GM04503 (cell line): ENCODE data around the gene NMNAT2.

Experiments used
- DNase-seq: peaks from one replicate; pipeline ENCODE4 v3.0.0-alpha.2; 2012; ENCODE audit warnings: low read depth

The NMNAT2 gene

DNA sequence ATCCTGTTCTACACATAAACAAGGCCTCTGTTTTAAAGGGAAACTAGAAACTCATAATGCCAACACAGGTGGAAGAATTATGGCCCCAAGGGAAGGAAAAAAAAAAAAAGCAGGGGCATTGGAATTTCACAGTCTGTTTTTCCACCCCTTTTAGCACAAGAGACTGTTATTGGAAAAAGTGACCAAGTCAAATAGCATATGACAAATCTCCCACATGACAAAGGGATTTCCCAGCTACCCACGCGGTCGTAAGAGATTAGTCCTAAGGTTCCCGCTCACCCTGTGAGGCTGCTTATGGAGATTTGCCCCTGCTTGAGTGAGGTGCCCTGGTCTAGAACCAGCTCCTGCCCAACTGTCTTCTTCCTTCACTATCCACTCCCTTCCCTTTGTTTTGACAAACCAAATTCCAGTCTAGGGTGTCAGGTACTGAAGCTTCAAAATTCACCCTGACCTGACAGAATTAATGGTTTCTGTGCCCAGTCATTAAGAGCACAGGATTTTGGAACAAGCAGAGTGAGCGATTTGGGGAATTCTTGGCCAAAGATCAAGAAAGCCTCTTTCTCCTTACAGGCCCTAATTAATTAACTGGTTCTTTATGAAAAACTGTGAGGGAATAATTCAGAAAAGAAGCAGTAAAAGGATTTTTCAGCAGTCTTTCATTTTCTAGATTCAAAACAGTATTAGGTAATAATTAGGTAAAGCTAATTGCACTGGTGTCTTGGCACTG is 107.3 kb downstream of the NMNAT2 start:
- no peak for DNase-seq

DNA sequence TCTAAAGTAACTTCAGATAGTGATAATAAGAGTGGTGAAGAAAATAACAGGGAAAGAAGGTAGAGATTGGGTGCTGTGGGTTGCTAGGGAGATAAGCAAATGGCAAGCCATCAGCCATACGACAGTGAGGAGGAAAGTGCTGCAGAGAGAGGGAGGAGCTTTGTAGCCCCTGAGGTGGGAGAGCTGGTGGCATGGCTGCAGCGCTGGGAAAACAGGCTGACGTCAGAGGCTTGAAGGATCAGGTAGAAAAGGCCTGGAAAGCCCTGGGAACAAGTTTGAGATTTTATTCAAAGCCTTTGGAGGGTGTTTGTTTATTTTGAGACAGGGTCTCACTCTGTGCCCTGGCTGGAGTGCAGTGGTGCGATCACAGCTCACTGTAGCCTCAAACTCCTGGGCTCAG is 109.5 kb downstream of the NMNAT2 start:
- no peak for DNase-seq

DNA sequence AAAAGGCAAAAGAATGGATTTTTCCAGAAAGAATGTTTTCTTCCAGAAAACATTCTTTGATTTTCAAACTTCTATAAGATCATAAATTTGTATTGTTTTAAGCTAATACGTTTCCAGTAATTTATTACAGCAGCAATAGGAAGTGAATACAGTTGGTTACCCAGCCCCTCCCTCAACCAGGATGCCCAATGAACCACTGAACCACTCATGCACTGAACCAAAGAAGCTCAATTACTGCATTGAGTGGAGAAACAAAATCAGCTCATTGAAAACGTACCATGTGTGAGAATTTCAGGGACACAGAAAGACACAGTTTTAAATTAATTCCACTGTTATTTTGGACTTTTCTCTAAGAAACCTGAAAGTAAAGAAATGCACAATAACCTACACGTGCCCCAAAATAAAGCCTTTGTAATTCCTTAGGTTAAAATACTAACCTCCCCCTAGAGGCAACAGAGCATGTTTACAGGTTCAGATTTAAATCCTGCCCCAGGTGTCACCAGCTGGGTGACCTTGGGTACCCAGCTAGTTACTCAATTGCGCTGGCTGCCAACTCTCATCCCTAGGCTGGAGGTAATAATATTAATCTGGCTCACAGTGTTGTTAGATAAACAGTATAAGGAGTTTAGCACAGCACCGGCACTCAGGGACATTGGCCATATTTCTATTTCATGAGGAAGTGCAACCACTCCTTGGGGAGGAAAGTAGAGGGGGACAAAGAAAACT is 111.7 kb downstream of the NMNAT2 start:
- DNase-seq: no peak

DNA sequence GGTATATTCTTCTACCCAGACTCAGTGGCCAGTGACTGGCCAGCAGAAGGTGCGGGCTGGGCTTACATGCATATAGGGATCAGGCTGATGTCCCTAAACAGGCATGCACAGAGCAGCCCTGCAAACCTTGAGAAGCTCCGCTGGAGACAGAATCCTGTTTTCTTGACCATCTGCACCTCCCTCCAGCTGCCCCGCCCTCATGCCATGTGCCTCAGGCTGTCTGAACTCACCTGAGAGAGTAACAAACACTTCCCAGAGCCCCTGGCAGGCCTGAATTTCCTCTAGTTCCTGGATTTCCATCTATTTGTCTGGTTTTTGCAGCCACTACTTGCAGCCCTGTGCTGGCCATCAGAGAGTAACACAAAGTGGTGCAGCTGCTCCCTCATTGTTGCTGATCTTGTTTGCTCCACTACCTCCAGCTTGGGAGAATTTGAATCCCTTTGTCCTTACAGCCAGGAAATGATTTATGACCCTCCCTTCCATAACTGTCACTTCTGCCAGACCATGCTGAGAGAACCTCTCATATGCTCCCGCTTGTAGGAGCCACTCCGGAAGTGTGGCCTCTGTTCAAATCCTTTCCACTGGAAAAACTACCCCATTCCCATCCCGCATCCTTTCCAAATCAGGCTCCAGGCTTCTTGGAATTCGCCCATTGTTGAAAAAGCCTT is 113.6 kb downstream of the NMNAT2 start:
- DNase-seq: no peak

DNA sequence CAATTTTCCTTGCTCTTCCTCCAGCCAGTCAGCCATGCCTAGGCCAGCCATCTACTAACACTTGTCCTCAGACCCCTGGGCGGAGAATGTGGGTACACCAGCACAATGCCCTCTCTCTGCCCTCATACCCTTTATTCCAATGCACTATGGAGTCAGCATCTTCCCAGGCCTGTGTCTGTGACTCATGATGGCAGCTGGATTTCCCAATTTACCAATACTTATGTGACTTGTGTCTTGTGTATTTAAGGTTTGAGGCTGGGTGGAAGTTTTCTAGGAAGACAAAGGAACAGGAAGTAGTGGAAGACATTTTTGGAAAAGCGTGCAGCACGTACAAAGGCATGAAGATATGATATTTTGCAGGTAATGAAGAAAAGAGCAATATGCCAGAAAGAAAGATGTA is 114.3 kb downstream of the NMNAT2 start:
- no peak for DNase-seq

DNA sequence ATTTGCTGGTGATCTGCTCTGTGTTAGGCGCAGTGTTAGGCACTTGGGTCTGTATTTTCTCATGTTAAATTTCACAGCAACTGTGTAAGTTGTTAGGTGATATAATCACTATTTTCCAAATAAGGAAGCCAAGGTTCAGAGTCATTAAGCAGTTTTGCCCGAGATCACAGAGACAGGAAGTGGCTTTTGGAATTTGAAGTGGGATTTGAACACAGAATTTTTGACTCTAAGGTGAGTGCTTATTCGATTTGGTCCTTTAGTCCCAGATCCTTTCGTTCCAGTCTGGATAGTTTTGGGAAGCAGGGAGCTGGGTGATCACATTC is 114.9 kb downstream of the NMNAT2 start:
- no peak for DNase-seq

DNA sequence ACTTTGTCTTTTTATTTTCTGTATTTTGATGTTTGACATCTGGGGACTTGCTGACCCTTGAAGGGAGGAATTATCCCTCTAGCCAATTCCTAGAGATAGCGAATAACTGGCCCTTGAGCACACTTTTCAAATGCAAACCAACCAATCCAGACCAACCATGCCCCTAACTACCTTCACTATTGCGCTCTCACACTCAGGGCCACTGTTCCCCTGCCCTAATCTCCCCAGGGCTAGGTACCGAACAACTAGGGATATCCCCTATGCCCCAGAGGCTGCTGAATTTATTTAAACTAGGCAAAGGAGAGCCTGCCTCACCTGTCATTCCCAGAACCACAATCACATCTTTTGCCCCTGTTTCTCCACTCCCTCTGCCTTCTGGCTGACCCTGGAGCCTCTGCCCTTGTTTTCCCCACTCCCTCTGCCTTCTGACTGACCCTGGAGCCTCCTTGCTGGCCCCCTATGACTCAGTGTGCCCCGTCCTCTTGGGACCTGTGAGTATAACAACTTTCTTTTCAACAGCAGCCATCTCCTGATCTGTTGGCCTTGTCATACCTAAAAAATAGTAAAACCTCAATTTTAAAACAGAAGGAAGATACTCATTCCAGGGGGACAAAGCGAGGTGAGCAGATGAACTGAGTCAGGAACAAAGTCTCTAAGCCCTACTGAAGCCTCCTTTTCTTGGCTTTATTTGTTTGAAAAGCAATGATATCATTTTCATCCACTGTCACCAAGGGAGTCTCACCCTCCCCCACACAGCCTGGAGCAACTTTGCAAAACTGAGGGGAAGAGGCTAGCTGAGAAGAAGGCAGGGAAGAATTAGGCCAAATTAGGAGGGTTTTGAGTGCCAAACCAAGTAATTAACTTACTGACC is 115.5 kb downstream of the NMNAT2 start:
- DNase-seq: no peak

DNA sequence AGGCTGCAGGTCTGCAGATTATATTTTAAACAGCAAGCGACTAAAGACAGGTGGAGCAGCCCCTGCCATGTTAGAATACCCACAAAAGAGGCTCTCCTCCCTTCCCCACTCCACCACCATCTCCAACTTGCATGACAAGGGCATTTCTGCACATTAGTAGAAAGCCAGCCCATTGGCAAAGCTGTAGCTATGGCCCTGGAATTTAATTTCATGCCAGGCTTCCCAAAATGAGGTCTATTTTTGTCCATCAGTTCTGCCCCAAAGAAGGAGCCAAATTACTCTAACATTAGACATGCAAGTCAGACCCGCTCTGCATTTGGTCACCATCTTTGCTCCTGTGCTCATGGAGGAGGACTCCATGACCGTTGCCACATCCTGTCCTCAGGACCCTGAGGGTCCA is 116.9 kb downstream of the NMNAT2 start:
- no peak for DNase-seq

DNA sequence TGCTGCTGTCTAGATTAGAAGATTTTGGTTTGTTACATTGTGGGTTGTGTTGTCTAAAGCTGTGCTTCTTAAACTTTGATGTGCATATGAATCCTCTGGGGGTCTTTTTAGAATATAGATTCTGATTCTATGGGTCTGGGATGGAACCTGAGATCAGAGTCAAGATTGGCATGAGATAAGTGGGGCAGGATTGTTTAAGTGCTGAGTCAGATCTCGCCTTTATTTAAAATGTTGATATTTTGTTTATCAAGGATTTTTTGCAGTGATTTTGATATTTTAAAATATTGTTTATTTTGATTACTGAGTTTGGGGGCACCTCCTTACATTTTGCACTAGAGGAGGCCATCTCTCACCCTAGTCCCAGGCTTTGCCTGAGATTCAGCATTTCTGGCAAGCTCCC is 117.4 kb downstream of the NMNAT2 start:
- no peak for DNase-seq

DNA sequence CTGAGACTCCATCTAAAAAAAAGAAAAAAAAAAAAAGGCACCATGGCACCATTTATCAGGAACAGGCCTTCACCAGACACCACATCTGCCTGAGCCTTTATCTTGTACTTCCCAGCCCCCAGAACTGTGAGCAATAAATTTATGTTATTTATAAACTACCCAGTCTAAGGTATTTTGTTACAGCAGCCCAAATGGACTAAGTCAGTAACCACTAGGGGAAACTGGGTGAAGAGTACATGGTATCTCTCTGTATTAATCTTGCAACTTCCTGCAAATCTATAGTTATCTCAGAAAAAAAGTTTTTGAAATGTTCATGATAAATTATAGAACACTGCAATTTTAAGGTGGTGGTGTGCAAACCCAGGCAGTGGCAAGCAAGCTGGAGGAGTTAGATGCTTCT is 117.8 kb downstream of the NMNAT2 start:
- no peak for DNase-seq

DNA sequence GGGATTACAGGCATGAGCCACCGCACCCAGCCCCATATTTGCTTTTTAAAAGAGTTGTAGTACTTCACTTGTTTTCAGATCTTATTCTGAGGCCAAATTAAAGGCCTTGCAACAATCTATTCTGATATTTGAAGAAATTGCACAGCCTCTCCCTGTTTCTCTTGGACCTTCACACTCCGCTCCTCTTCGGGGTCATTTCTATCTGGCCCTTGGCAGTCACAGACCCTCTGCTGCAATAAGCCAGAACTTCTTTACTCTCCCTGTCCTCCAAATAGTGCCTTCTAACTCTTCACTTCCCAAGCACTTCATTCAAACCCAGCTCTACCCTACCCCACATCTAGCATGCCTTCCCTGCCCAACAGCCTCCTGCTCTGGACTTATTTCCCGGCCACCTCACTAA is 121.4 kb downstream of the NMNAT2 start:
- no peak for DNase-seq

DNA sequence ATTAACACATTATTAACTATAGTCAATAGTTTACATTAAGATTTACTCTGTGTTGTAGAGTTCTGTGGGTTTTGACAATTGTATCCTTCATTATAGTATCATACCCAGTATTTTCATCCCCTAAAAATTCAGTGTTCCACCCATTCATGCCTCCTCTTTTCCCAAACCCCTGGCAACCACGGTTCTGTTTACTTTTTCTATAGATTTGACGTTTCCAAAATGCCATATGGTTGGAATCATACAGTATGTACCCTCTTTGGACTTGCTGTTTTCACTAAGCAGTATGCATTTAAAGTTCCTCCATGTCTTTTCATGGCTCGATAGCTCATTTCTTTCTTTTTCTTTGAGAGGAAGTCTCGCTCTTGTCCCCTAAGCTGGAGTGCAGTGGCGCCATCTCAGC is 122.7 kb downstream of the NMNAT2 start:
- no peak for DNase-seq

DNA sequence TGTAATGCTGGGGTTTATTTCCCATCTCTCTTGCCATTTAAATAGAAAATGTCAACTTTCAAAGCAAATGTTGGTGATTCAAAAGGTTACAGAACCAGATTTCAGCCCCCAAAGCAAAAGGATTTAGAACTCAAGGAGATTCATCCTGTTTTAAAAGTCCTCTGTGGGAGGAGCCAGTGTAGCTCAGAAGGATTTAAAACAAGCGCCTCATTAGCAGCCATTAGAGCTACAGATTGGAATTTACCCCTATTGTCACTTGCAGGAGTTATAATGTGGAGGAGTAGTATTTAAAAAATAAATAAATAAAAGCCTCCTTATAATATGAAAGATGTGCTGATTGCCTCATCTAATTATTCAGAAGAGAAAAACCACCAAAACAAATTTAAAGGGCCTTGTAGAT is 124.3 kb downstream of the NMNAT2 start:
- DNase-seq: no peak

DNA sequence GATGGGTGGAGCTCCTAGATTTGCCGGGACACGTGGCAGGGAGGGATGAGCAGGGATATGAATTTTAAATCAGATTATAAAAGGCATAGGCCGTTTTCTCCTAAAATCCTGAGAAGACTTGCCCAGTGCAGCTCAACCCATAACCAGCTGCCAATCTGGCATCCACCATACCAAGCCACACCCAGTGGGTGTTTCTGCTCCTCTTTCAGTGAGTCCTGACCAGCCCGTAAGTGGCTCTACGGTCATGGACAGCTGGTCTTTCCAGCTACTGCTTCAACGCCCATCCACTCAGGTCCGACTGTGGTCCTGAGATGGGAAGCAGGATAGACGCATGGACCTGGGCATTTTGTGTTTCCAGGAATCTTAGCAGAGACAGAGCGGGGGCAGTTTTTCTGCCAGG is 124.9 kb downstream of the NMNAT2 start:
- no peak for DNase-seq

DNA sequence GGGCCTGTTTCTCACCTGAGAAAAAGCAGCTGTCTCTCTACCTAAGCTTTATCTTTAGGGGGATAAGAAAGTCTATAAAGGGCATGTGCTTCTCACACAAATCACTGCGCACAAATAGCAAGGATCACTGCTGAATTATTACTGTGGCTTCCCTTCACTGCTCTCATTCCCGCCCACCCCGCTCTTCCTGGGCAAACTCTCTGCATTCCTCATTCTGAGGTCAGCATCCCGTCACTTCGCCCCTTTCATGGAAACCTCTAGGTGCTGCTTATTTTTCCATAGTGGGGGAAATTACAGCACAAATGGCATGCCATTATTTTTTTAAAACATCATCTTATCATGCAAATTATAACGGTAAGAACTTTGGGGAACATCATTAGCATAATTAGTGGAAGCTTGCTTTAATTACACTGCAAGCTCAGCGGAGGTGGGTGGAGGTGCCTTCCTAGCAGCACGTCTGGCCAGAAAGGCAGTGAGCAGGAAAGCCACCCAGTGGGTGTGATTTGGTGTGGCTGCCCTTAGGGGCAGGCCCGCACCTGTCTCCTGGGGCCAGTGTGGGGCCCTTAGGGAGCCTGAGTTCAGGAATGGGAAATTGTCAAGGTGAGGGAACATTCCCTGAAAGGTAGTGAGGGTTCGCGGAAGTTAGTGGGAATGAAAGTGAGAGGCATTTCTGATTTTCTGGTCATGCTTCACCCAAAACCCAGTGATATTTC is 126.2 kb downstream of the NMNAT2 start:
- DNase-seq: no peak

DNA sequence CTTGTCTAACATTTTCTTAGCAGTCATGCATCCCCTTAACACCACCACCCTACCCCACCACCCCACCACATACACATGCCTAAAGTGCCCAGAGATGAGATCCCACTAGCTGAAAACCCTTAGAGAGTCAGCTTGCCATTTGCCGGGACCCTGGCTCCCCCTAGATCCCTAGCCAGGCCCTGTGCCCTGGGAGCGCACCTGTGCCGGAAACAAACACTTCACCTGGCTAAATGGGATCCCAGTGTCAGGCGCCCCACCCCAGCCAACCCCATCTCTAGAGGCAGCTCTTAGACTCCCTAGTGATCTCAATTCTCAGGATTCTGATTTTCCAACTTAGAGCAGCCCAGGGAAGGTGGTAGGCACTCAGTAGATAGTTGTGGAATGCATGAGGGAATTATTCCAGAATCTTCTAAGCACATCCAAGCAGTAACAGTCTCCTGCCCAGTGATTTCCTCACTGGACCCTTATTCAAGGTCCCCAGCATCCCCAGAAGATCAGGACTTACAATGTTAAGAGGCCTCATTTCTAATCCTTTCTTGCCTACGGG is 126.9 kb downstream of the NMNAT2 start:
- DNase-seq: no peak

DNA sequence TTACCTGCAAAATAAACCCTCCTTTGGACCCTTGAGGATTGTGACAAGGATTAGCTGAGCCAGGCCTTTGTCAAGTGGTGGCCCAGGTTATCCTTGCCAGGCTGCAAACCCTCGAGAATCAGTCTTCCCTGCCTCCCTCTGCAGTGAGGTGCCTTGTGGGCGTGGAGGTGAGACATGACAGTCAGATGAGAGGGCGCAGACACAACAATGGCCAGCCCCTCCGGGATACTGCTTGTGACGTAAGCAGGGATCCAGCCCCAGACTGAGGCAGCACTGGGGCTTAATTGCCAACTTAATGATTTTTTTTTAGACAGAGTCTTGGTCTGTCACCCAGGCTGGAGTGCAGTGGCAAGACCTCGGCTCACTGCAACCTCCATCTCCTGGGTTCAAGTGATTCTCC is 127.6 kb downstream of the NMNAT2 start:
- no peak for DNase-seq

DNA sequence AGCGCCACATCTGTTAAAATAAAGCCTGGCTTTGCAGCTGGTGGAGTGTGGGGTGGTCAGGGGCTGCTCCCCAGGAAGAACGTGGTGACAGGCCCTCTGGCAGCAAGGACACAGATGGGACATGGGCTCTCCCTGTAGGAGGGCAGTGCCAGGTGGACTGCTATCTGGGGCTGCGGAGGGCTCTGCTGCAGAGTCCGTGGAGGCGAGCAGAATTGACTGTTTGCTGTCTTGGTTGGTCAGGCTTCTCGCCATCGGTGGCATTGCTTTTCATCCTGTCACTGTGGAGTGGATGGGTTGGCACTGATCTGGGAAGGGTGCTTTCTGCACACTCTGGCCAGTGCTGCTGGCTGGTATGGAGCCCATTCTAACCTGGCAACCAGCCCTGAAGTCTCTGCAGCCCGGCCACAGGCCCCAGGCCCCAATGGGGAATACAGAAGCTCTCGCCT is 129.1 kb downstream of the NMNAT2 start:
- no peak for DNase-seq

DNA sequence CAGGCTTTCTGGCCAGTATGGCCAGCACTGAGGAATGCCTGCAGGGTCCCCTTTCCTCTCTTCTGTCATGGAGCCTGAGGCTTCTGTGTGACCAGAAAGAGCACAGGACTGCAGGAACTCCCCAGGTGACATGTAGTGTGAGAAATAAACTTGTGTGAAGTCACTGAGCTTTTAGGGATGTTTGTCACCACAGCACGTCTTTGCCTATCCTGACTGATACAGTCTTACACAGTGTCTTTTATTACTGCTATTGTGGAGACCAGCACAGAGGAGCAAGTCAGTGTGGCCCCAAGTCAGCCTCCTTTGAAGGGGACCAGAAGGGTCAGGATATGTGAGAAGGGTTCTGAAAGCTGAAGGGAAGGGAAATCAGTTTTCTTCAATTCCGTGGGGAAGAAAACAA is 129.6 kb downstream of the NMNAT2 start:
- no peak for DNase-seq

DNA sequence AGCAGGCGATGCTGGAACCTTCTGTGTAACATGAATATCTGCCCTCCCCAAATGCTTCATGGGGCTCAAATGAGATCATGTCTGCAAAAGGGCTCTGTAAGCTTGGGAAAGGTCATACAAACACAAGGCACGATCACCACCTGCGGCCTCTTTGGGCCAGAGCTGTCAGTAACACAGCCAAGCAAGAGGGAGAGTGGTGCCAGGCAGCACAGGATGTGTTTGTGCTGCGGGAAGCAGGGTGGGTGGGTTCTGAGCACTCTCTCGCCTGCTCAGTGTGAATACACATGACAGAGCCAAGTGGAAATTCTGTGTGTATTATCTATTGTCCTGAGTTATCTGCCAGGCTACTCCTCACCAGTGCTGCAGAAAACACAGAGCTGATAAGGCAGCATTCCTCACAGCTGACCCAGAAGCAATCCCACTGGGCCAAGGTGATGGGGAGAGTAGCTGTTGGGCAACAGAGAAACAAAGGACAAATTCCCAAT is 130.9 kb downstream of the NMNAT2 start:
- DNase-seq: no peak

DNA sequence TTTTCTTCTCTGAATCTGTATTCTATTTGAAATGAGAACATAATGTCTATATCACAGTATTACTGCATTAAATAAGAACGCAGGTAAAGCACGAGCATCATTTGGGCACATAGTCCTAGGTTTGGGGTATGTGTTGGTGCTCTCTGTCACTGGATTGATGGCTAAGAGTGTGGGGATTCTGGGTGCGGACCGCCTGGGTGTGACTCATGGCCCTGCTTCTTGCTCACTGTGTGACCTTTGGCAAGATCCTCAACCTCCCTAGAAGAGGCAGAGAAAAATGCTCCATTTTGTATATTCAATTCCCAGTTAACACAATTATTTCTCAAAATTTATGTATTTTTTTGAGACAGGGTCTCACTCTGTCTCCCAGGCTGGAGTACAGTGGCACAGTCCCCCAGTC is 132.4 kb downstream of the NMNAT2 start:
- no peak for DNase-seq
